NT2/D1 (cell line): ENCODE measurements around the gene UBAP2.

ENCODE experiments used
- DNase-seq: peaks from one replicate; pipeline ENCODE4 v3.0.0-alpha.2; 2011; ENCODE audit warnings: low read depth, low spot score
- H3K27me3 ChIP-seq: 2 replicates; pipeline ENCODE4 v1.6.0; 2011; ENCODE audit warnings: mild to moderate bottlenecking; ENCODE audit not compliant: insufficient read length, insufficient read depth
- H3K36me3 ChIP-seq: 2 replicates; pipeline ENCODE4 v1.6.1; 2011; ENCODE audit warnings: mild to moderate bottlenecking, low read length, mixed read lengths; ENCODE audit not compliant: insufficient read depth, insufficient read length
- H3K4me1 ChIP-seq: 2 replicates; pipeline ENCODE4 v1.5.1; 2011; ENCODE audit not compliant: insufficient read depth, insufficient read length
- H3K4me3 ChIP-seq: 2 replicates; pipeline ENCODE4 v1.5.1; 2011; ENCODE audit warnings: low read depth; ENCODE audit not compliant: insufficient read length
- H3K9ac ChIP-seq: 2 replicates; pipeline ENCODE4 v1.6.0; 2011; ENCODE audit warnings: low read depth; ENCODE audit not compliant: insufficient read length
- H3K9me3 ChIP-seq: 2 replicates; pipeline ENCODE4 v1.5.1; 2011; ENCODE audit warnings: mild to moderate bottlenecking, low read length; ENCODE audit not compliant: insufficient read depth
- SUZ12 ChIP-seq: IDR thresholded peaks from 2 replicates; pipeline ENCODE4 v1.6.1; 2011; ENCODE audit not compliant: insufficient read length, insufficient read depth; ENCODE audit errors: extremely low read depth
- YY1 ChIP-seq: IDR thresholded peaks from 2 replicates; pipeline ENCODE4 v1.6.1; 2011; ENCODE audit not compliant: insufficient read length, insufficient read depth
- ZNF274 ChIP-seq: IDR thresholded peaks from 2 replicates; pipeline ENCODE4 v1.6.1; 2011; ENCODE audit warnings: mild to moderate bottlenecking, low read depth, low read length

The UBAP2 gene

GRCh38 chr9:33881635-33882034 lies 167.1 kb downstream of the UBAP2 start:
- no peak for DNase-seq
- no peaks in the 10 kb centered on the region for H3K9me3 ChIP-seq
- H3K36me3 ChIP-seq, result no peaks in the 10 kb centered on the region
- no peak overlapping the region for H3K9ac ChIP-seq
- TF ChIP-seq SUZ12 (no peak), ZNF274 (no peak), YY1 (no peak)
- H3K27me3 ChIP-seq, result no peaks in the 10 kb centered on the region
- H3K4me3 ChIP-seq, result no peak overlapping the region
- H3K4me1 ChIP-seq, result no peaks in the 10 kb centered on the region

- Histone ChIP-seq H3K9me3 (no peaks in the 10 kb centered on the region), H3K4me1 (no peaks in the 10 kb centered on the region)
Measured at GRCh38 chr9:33880211-33881089, 168.2 kb downstream of the UBAP2 start.

GRCh38 chr9:33878691-33879366 lies 169.9 kb downstream of the UBAP2 start:
- H3K9me3 ChIP-seq, result no peaks in the 10 kb centered on the region
- no peaks in the 10 kb centered on the region for H3K4me1 ChIP-seq
- no peaks in the 10 kb centered on the region for H3K27me3 ChIP-seq
- TF ChIP-seq SUZ12 (no peak), YY1 (no peak), ZNF274 (no peak)
- no peak overlapping the region for H3K4me3 ChIP-seq
- no peaks in the 10 kb centered on the region for H3K36me3 ChIP-seq
- no peak overlapping the region for H3K9ac ChIP-seq
- no peak for DNase-seq

More at GRCh38 chr9:33880211-33881089, 168.2 kb downstream of the UBAP2 start:
- Histone ChIP-seq H3K9ac (no peak overlapping the region), H3K4me3 (no peak overlapping the region), H3K27me3 (no peaks in the 10 kb centered on the region), H3K36me3 (no peaks in the 10 kb centered on the region)
- no peak for DNase-seq
- TF ChIP-seq ZNF274 (no peak), SUZ12 (no peak), YY1 (no peak)

GRCh38 chr9:33877727-33878489 lies 170.8 kb downstream of the UBAP2 start:
- no peaks in the 10 kb centered on the region for H3K27me3 ChIP-seq
- H3K36me3 ChIP-seq, result no peaks in the 10 kb centered on the region
- H3K4me1 ChIP-seq, result no peaks in the 10 kb centered on the region
- TF ChIP-seq ZNF274 (no peak), SUZ12 (no peak), YY1 (no peak)
- no peak for DNase-seq
- no peak overlapping the region for H3K9ac ChIP-seq
- no peaks in the 10 kb centered on the region for H3K9me3 ChIP-seq
- H3K4me3 ChIP-seq, result no peak overlapping the region
